ENCODE data around the gene ATP7A. TPM values are rescaled to one million over a fixed set of nuclear protein-coding genes. Genes with fewer than 3 reads are reported as not detected.

Gene ATP7A
- total and polyA plus RNA-seq, 9 of the 15 experiments (the other 6 are each of a cell fraction or from before 2014, with no cell fraction given), result 7.8 to 22.7 (median 11.6) TPM

DNA sequence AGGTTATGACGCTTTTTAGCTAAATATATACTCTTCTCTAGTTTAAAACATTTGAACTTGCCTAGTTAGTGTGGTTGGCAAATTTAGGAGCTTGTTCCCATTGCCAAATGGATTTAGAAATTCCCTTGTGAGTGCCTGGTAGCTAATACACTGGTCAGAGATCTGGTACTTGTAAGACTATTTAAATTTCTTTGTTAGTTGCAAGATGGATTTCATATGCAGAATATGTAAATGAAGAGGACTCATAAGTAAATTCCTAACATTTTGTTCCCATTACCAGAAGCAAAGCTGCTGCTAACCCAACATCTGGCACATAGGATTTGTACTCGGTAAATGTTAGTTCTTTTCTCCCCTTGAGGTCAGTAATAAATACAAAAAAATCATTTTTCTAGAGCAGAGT, 137.6 kb downstream of the ATP7A start:
- Histone ChIP-seq H3K27me3 (ENCODE audit: control insufficient read depth in 2 of 2, insufficient read depth in 2 of 2, low read length in 2 of 2) (no peaks in the 10 kb centered on the region), H3K4me3 (no peak overlapping the region), H3K9me3 (replicated peaks; ENCODE audit: control insufficient read depth, insufficient read depth, low read depth, low read length) (no peaks in the 10 kb centered on the region), H3K9me1 (ENCODE audit: control insufficient read depth, insufficient read depth, low read length) (no peaks in the 10 kb centered on the region), H4K20me1 (replicated peaks; ENCODE audit: control insufficient read depth, insufficient read depth, low read length) (no peaks in the 10 kb centered on the region), H3K4me1 (replicated peaks in 1 of 2; ENCODE audit: control insufficient read depth in 2 of 2, insufficient read depth in 2 of 2, low read length in 2 of 2) (no peaks in the 10 kb centered on the region), H3K79me2 (ENCODE audit: control insufficient read depth, insufficient read depth, low read length) (no peaks in the 10 kb centered on the region), H3K36me3 (ENCODE audit: control insufficient read depth, insufficient read depth, low read length) (peaks cover 5% of the 10 kb centered on the region; the same call in 1 of the 3 replicates), H3K4me2 (ENCODE audit: insufficient read depth, low read length) (no peak overlapping the region), H2AFZ (ENCODE audit: low read depth, low read length) (no peak overlapping the region), H3K9ac (ENCODE audit: insufficient read depth in 1 of 2, low read depth in 2 of 2, low read length in 2 of 2) (no peak overlapping the region), H3K27ac (ENCODE audit: extremely low read depth, low read depth, low read length) (no peak overlapping the region)
- FAIRE-seq (no peak), DNase-seq (ENCODE audit: extremely low read depth in 1 of 4, low spot score in 3 of 4) (no peak), ATAC-seq (no peak)
- TF ChIP-seq FOXK2 (conservative IDR thresholded peaks at IDR 0.05 in 1 of 2, IDR thresholded peaks at IDR 0.05 in 1 of 2; ENCODE audit: low read depth in 2 of 2) (no peak), HDAC1 (IDR thresholded peaks at IDR 0.05) (no peak), TGIF2 (CRISPR knock-in tag; IDR thresholded peaks at IDR 0.05) (no peak), NONO (IDR thresholded peaks at IDR 0.05; ENCODE audit: low read depth in 2 of 2, low read length in 1 of 2) (no peak), CBFA2T3 (IDR thresholded peaks at IDR 0.05) (no peak), NR3C1 (CRISPR knock-in tag; IDR thresholded peaks at IDR 0.05) (no peak), EZH2 (IDR thresholded peaks at IDR 0.05; ENCODE audit: borderline replicate concordance, low read depth, low read length) (no peak), LEF1 (IDR thresholded peaks at IDR 0.05) (no peak), FOXP1 (CRISPR knock-in tag; IDR thresholded peaks at IDR 0.05) (no peak), CCAR2 (IDR thresholded peaks at IDR 0.05; ENCODE audit: low read depth, low read length) (no peak), ZNF696 (CRISPR knock-in tag; conservative IDR thresholded peaks at IDR 0.05) (no peak), ZNF699 (CRISPR knock-in tag; IDR thresholded peaks at IDR 0.05; ENCODE audit: insufficient replicate concordance) (no peak)
- TF ChIP-seq, protein P1, sequence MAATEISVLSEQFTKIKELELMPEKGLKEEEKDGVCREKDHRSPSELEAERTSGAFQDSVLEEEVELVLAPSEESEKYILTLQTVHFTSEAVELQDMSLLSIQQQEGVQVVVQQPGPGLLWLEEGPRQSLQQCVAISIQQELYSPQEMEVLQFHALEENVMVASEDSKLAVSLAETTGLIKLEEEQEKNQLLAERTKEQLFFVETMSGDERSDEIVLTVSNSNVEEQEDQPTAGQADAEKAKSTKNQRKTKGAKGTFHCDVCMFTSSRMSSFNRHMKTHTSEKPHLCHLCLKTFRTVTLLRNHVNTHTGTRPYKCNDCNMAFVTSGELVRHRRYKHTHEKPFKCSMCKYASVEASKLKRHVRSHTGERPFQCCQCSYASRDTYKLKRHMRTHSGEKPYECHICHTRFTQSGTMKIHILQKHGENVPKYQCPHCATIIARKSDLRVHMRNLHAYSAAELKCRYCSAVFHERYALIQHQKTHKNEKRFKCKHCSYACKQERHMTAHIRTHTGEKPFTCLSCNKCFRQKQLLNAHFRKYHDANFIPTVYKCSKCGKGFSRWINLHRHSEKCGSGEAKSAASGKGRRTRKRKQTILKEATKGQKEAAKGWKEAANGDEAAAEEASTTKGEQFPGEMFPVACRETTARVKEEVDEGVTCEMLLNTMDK (IDR thresholded peaks at IDR 0.05; ENCODE audit: borderline replicate concordance, insufficient read depth, low read depth, low read length, poor library complexity, severe bottlenecking), result no peak
- TF ChIP-seq, protein P2, sequence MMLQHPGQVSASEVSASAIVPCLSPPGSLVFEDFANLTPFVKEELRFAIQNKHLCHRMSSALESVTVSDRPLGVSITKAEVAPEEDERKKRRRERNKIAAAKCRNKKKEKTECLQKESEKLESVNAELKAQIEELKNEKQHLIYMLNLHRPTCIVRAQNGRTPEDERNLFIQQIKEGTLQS (IDR thresholded peaks at IDR 0.05), result no peak
- TF ChIP-seq, protein P2 (CRISPR knock-in tag; conservative IDR thresholded peaks at IDR 0.05), result no peak
- TF ChIP-seq, protein P3, sequence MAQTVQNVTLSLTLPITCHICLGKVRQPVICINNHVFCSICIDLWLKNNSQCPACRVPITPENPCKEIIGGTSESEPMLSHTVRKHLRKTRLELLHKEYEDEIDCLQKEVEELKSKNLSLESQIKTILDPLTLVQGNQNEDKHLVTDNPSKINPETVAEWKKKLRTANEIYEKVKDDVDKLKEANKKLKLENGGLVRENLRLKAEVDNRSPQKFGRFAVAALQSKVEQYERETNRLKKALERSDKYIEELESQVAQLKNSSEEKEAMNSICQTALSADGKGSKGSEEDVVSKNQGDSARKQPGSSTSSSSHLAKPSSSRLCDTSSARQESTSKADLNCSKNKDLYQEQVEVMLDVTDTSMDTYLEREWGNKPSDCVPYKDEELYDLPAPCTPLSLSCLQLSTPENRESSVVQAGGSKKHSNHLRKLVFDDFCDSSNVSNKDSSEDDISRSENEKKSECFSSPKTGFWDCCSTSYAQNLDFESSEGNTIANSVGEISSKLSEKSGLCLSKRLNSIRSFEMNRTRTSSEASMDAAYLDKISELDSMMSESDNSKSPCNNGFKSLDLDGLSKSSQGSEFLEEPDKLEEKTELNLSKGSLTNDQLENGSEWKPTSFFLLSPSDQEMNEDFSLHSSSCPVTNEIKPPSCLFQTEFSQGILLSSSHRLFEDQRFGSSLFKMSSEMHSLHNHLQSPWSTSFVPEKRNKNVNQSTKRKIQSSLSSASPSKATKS (CRISPR knock-in tag; IDR thresholded peaks at IDR 0.05), result no peak
- TF ChIP-seq, protein P4, sequence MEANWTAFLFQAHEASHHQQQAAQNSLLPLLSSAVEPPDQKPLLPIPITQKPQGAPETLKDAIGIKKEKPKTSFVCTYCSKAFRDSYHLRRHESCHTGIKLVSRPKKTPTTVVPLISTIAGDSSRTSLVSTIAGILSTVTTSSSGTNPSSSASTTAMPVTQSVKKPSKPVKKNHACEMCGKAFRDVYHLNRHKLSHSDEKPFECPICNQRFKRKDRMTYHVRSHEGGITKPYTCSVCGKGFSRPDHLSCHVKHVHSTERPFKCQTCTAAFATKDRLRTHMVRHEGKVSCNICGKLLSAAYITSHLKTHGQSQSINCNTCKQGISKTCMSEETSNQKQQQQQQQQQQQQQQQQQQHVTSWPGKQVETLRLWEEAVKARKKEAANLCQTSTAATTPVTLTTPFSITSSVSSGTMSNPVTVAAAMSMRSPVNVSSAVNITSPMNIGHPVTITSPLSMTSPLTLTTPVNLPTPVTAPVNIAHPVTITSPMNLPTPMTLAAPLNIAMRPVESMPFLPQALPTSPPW (CRISPR knock-in tag; IDR thresholded peaks at IDR 0.05), result no peak
- ChIA-PET CTCF (ENCODE audit: low intra/inter-chr PET ratio) (no interaction called here), POLR2A (no interaction called here)
- intact Hi-C loops (cut with micrococcal nuclease), result no loop called here
- in situ Hi-C loops (cut with MboI), result no loop called here
- BruUV-seq (replicated peaks), result no TSS peak
- 44% methylated on average over 2 of the region's 2 CpGs for WGBS (ENCODE audit: insufficient coverage, low coverage, missing lambda C conversion rate)

All from K562 (cell line).